SHP77 treated with DMSO at 0.1 percent for 48 hours (cell line): ENCODE data around the gene PPM1M.
"Not testable (repeated sequence)": the region's sequence is repeated elsewhere in the genome, so short reads cannot be mapped to it uniquely, and the experiment has no call there.

Experiments used
- DNase-seq: peaks from one replicate; lab custom pipeline; 2025; lab: John Stamatoyannopoulos, UW

Gene PPM1M

DNA sequence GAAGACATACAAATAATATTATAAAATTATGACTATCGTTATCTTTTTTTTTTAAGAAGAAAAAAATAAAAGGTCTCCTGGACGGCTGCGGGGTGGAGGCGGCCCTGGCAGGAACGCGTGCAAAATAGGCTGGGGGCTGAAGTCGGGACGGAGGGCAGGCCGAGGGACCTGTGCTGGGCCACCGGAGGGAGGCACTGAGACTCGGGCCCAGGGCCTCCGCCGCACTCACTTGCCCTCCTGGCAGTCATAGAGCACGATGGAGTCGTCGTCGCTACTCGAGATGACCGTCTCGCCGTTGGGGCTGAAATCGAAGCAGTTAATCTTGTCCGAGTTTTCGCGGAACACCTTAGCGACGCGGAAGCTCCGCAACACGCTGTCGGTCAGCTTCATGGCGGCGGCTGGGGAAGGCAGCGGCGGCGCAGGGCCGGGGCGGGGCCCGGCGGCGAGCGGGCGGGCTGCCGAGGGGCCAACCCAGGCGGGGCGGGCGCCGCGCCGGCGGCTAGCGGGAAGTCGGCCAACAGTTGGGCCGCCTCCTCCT, 32.5 kb downstream of the PPM1M start:
- DNase-seq, result peak; percentile 25

DNA sequence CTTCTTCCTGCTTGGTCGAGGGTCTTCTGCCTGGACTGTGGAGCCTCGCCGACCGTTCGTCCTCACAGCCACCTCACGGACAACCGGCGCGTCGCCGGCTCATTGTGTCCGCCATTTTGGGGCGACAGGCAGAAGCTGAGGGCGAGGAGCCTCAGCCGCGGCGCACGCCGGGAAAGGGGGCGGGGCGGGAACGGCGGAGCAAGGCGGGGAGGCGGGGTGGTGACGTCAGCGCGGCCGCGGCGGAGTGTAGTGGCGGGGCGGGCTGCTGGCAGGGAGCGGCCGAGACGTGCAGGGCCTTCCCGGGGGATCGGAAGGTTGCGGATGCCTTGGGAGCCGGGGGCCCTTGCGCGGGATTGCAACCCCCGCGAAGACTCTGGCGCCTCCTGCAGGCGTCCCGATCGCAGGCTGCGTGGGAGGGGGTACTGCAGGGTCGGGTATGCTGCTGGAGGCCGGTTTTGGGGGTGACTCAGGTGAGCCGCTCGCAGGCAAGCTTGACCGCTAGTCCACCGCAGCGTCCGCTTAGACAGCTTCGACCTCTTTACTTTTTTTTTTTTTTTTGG, 33.0 kb downstream of the PPM1M start, which contains the start of gene WDR82:
Gene WDR82, minus strand, starts transcription at position 140 of the 560 bp plus-strand sequence. CDS start 288 bp downstream, outside the sequence.
- DNase-seq, result peak; percentile 70

DNA sequence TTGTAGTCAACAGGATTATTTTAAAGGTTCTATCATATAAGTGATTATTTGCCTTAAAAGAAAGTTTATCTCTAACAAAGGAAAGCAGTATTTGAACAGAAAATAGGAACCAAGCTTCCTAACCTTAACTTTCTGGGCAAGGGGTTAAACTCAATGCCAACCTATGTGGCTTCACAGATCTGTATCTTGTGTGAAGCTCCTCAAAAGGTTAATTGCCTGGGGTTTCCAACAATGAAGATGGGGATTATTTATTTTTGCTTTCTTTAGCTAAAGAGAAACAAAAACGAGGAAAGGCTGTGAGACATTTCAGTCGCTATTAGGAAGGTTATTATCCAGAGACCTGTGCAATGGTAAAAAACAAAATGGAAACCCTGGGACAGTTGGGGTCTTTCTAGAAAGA, 34.0 kb downstream of the PPM1M start:
- DNase-seq, result no peak

DNA sequence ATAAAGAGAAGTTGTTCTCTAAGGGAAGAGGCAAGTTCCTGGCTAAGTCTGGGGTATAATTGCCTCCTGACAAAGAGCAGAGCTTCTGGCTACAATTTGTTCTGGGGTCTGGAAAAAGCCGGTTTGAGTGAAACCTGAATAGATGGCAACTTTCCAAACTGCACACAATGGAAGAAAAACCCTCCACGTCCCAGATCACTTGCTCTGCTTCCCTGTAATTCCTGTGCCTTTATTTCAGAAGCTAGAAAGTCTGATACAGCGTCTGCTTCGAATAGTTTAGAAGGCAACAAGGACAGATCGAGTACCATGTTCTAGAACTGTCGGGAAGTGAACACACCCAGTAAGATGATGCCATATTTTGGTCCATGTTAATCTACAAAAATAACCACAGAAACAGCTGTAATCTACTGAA, 34.5 kb downstream of the PPM1M start:
- DNase-seq, result no peak

DNA sequence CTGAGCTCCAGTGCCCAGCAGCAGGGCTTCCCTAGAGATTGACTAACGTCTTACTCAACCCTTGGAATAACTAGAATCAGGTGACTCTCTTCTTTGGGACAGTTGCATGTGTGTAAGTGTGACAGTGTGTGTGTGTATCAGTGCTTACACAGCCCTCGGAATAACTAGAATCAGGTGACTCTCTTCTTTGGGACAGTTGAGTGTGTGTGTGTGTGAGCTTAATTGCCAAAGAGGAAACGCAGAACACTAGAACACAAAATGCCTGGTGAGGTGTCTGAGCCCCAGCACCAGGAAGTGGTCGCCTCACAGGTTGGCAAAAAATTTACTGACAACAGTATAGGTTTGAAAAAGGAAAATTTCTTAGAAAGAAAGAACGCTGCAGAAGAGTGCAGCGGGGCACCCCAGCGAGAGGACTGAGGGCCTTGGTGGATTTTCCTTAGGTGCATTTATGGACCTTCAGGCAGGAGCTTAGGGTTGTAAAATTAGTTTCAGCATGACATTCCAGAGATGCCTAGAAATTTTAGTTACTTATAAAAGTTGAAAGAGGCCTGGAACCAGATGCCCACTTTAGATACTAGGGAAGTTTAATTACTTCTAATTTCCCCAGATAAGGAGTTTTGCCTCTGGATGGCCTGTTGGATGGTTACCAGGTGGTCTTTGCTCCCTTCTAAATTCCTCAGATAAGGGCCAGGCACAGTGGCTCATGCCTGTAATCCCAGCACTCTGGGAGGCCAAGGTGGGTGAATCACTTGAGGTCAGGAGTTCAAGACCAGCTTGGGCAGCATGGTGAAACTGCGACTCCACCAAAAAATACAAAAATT, 36.6 kb downstream of the PPM1M start:
- DNase-seq, result no peak

DNA sequence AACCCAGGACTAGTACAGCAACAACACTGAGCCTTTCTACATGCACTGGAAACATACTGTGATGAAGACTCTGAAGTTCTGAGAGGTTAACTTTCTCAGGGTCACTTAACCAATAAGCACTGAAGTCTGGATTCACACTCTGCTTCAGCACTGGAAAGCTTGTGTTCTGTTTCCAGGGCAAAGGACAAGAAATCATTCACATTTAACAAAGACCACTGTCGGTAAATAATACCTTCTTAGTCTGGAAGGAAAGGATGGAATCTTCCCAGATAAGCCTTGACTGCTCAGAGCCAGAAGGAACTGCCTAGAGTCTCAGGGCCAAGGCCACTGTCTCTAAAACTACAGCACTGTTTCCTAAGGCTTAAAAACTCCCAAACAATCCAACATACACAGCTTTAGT, 37.7 kb downstream of the PPM1M start:
- no peak for DNase-seq

DNA sequence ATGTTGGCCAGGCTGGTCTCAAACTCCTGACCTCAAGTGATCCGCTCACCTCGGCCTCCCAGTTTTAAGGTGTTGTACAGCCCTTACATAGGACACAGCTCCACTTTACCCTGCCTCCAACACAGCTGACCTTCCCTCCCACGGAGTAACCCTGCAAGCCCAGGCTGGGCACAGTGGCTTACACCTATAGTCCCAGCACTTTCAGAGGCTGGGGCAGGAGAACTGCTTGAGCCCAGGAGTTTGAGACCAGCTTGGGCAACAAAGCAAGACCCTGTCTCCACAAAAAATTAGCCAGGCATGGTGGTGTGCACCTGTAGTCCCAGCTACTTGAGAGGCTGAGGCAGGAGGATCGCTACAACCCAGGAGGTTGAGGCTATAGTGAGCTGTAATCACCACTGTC, 38.5 kb downstream of the PPM1M start:
- DNase-seq, result not testable (repeated sequence)

DNA sequence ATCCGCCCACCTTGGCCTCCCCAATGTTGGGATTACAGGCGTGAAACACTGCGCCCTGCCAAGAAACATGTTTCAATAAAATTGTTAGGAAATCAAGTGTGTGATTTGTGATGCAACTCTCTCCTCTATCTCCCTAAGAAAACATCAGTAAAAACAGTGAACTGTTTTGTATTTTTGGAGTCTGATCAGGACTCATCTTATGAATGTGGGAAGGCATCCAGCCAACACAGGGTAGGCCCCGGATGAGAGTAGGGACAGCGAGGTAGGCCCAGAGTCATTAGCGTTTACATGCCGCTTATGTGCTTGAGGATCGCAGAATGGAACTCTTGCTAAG, 41.2 kb downstream of the PPM1M start:
- no peak for DNase-seq

DNA sequence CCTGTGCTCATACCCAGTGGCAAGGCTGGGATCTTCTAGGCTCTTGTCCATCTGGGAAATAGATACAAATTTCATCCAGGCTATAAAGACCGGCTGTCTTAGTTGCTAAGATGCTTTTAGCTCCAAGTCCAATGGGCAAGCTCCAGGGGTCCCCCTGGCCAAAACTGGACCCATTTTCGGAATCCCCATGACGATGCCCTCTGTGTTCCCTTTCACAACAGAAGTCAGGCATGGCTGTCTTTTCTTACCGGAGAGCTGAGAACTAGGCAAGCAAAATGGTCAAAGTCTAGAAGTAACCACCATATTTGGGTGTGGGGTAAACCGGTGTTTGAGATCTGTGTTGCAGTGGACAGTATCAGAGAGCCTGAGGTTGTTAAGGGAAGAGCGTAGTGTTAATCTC, 43.1 kb downstream of the PPM1M start:
- no peak for DNase-seq

DNA sequence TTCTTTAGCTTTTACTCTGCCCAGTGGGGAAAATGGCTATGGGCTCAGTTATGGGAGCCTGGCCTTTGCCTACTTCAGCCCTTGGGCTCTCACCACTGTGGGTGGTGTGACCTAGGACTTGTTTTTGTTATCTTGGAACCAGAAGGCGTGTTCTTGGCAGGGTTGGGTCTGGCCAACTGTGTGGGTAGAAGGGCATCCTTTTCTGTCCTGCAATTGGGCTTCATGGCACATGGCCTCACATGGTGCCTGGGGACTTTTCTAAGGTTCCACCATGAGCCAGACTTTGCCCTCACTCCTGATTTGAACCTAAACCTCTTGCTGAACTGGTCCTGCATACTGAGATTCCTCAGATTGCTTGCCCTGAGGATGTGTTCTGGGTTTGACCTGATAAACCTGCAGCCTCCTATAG, 43.8 kb downstream of the PPM1M start:
- no peak for DNase-seq

DNA sequence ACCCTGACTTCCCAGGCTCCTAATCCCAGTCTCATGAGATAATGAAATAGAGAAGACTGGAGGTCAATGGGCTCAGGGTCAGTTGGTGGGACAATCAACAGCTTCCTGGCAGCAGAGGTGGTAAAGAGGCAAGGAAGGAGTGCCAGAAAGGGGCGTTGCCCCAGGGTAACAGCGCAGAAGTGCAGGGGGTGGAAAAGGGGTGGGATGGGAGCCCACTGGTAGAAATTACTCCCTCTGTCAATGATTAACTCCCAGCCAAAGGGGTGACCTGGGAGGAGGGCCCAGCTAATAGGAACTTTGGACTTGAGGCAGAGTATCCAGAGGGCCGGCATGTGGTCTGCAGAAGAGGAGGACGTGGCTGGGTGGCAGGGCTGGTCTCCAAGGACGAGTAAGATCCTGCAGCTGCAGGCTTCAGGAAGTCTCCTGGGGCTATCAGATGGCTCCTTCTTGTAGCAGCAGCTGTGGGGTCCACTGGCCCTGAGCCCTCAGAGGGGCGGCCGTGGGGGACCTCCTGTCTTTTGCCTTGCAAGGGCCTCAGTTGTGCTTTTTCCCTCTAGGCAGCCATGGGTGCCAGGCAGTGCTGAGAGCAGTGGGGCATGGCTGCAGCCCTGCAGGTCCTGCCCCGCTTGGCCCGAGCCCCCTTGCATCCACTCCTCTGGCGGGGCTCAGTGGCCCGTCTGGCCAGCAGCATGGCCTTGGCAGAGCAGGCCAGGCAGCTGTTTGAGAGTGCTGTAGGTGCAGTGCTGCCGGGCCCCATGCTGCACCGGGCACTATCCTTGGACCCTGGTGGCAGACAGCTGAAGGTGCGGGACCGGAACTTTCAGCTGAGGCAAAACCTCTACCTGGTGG, 44.4 kb downstream of the PPM1M start:
- no peak for DNase-seq

DNA sequence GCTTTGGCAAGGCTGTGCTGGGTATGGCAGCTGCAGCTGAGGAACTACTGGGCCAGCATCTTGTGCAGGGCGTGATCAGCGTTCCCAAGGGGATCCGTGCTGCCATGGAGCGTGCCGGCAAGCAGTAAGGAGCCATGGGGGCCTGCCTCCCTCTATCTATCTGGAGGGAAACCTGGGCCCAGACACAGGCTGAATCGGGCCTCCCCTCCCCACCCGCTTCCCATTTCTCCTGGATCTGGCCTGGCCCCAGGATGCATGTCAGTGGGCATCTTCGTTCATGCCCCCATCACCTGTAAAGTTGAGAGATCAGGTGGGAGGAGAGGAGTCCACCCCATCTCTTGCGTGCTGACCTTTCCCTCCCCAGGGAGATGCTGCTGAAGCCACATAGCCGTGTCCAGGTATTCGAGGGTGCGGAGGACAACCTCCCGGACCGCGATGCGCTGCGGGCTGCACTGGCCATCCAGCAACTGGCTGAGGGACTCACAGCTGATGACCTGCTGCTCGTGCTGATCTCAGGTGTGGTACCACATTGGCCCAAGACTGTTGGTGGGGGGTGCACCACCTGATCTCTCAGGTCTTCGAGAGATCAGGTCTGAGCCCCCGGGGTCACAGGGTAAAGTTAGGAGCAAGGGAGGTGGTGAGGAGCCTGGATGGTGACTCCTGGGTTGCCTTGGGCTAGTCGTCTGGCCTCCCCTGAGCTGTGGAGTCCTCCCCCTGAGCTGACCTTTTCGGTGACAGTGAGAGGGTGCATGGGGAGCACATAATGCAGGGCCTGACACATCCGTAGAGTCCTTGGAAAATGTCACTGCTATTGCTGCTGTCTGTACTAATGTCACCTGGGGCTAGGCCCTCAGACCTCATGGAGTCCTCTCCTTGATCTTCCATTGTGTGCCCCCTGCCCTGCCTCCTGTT, 45.3 kb downstream of the PPM1M start:
- DNase-seq, result no peak

DNA sequence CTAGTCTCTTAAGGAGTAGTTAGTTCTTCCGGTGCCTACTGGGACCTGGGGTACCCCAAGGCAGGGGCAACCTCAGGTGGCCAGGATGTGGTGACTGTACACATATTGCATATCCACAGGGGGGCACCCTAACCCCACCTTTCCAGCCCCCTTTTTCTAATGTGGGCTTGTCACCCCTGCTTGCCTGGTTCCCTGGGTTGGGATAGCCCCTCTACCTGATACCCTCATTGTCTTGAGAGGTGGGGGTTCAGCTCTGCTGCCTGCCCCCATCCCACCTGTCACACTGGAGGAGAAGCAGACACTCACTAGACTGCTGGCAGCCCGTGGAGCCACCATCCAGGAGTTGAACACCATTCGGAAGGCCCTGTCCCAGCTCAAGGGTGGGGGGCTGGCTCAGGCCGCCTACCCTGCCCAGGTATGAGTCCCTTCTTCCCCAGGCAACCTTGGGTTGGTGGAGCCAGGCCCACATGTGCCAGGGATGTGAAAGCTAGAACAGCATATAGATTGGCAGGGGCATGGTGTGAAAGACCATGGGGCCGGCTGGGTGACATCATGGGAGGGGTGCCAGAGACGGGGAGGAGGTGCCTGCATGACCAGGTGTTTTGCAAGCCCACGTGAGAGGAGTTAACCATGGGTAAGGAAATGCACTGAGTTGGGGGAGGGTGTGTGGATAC, 46.1 kb downstream of the PPM1M start:
- DNase-seq, result no peak

DNA sequence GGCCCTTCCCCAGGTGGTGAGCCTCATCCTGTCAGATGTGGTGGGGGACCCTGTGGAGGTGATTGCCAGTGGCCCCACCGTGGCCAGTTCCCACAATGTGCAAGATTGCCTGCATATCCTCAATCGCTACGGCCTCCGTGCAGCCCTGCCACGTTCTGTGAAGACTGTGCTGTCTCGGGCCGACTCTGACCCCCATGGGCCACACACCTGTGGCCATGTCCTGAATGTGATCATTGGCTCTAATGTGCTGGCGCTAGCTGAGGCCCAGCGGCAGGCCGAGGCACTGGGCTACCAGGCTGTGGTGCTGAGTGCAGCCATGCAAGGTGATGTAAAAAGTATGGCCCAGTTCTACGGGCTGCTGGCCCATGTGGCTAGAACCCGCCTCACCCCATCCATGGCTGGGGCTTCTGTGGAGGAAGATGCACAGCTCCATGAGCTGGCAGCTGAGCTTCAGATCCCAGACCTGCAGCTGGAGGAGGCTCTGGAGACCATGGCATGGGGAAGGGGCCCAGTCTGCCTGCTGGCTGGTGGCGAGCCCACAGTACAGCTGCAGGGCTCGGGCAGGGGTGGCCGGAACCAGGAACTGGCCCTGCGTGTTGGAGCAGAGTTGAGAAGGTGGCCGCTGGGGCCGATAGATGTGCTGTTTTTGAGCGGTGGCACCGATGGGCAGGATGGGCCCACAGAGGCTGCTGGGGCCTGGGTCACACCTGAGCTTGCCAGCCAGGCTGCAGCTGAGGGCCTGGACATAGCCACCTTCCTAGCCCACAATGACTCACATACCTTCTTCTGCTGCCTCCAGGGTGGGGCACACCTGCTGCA, 46.9 kb downstream of the PPM1M start:
- no peak for DNase-seq

DNA sequence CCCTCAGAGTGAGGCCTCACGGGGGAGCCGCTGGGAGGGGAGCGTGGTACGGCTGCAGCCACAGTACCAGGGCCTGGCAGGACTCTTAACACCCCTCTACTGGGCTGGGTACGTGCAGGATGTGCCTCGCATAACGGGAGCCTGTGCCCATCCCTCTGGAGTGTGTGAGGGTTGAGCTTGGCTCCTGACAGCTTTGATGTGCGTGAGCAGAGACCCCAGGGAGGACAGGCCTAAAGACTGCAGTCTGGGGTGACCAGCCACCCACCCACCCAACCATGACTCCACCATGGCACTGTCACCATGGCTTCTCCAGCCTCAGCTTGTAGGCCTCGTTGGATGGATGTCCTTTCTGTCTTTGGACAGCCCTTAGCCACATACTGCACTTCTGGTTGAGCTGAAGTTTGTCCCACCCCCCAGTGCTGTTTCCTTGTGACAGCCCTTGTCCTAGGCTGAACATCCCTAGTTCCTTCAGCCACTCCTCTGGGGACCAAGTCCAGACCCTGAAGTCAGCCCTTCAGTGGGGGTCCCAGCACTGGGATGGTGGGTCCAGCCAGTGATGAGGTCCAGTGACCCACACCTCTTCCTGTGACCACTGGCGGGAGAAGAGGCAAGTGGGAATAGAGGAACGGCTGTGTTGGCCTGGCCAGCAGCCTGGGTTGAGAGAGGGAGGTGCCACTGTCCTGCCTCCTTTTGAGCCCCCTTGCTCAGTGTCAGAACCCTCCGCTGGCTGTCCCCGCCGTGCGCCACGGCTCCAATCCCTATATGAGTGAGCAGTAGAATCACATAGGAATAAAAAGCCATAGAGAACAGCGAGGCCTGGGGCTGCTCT, 48.1 kb downstream of the PPM1M start:
- DNase-seq, result no peak

DNA sequence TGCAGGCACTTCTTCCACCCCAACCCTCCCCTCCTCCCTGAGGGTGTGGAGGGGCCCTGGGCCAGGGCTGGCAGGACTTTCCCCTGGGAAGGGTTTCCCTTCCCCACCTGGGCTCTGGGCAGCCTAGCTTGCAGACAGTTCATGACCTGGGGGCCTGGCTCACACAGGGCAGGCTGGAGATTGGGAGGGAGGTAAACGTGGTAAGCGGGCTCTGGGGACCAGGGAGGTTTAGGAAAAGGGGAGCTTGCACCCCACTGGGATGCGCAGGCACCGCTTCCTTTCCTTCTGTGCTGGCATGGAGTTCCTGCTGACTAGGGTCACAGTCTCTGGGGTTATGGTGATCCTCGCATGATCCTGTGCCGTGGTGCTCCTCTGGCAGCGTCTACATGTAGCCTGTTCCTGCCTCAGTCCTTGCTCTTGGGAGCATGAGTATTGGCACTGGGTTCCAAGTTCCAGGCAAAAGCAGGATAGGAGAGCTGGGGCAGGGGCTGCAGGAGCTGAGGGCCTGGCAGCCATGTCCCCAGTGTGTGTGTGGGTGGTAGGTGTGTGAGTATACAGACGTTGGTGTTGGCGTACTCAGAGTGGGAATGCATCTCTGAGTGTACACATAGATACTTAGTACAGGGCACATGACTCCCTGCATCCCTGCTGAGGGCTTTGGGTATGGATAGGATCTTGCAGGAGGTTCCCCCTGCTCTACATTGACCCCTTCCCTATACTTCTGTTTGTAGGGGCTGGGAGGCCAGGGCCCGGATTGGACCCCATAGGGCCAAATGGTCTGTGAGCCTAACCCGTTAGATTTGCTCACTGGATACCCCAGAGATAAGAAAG, 49.0 kb downstream of the PPM1M start:
- DNase-seq, result no peak

DNA sequence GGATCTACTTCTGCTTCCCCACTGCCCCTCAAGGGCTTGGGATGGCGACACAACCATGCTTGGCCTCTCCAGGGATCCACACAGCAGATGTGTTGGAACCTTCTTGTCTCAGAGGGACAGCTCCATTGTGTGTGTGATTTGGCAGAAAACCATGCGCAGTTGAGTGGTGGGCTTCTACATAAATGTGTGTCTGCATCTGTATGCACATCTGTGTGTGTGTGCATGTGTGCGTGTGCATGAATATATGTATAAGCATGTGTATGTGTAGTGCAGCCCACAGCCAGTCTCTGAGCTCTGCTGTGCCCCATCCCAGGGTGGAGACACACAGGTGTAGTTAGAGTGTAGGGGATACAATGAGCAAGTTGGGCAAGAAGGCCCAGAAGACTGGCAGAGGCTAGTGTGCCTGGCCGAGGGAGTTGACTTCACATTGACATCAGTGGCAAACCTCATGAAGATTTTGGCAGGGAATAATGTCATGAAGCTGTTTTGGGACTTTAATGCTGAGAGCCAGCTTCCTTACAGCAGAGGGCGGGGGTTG, 50.2 kb downstream of the PPM1M start:
- no peak for DNase-seq
